ENCODE results near the gene SLC9A7. TPM values are rescaled to one million over a fixed set of nuclear protein-coding genes. Genes with fewer than 3 reads are reported as not detected.

SLC9A7 gene
- polyA plus RNA-seq, 1 experiment: 21.5 TPM

DNA sequence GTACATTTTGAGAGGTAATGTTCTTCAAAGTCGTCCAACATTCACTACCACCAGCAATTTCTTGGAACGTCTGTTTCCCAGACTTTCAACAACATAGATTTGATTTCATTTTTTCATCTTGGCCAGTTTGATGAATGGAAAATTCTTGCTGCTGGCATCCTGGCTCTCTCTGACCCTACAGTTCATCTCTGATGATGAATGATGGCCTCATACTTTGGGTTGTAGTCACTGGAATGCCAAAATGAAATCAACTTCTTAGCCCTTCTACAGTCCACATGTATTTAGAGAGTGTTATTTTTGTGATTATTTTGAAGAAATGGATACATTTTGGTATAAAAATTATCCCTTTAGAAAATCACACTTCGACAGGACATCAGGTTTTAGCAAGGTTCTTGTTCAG, 176.6 kb downstream of the SLC9A7 start:
- no peak for DNase-seq (ENCODE audit: low read depth)
- CTCF ChIA-PET: no interaction called here
- Histone ChIP-seq H3K27me3 (ENCODE audit: control insufficient read depth, insufficient read depth, low read length) (no peaks in the 10 kb centered on the region), H3K4me3 (ENCODE audit: low read depth, low read length) (no peak overlapping the region), H3K36me3 (ENCODE audit: control insufficient read depth, insufficient read depth, low read length) (no peaks in the 10 kb centered on the region)
- TF ChIP-seq, protein P1, sequence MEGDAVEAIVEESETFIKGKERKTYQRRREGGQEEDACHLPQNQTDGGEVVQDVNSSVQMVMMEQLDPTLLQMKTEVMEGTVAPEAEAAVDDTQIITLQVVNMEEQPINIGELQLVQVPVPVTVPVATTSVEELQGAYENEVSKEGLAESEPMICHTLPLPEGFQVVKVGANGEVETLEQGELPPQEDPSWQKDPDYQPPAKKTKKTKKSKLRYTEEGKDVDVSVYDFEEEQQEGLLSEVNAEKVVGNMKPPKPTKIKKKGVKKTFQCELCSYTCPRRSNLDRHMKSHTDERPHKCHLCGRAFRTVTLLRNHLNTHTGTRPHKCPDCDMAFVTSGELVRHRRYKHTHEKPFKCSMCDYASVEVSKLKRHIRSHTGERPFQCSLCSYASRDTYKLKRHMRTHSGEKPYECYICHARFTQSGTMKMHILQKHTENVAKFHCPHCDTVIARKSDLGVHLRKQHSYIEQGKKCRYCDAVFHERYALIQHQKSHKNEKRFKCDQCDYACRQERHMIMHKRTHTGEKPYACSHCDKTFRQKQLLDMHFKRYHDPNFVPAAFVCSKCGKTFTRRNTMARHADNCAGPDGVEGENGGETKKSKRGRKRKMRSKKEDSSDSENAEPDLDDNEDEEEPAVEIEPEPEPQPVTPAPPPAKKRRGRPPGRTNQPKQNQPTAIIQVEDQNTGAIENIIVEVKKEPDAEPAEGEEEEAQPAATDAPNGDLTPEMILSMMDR (IDR thresholded peaks at IDR 0.05; ENCODE audit: insufficient read depth, low read depth, low read length): no peak
- POLR2A ChIA-PET: no interaction called here

DNA sequence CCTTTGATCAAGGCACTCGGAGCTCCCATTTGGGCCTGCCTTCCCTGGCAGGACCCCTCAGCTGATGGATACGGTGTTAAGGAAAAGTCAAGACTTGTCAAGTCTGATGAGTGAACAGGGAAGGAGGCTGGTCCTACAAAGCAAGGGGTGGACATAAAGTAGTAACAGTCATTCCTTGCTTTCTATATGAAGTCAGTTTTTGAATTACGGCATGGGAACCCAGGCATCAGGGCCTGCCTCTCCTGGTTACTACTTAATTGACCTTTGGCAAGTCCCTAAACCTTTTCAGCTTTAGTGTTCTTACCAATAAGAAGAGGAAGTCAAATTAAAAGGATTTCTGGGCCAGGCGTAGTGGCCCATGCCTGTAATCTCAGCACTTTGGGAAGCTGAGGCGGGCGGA, 178.3 kb downstream of the SLC9A7 start:
- Histone ChIP-seq H3K36me3 (ENCODE audit: control insufficient read depth, insufficient read depth, low read length) (no peaks in the 10 kb centered on the region), H3K27me3 (ENCODE audit: control insufficient read depth, insufficient read depth, low read length) (no peaks in the 10 kb centered on the region), H3K4me3 (ENCODE audit: low read depth, low read length) (no peak overlapping the region)
- POLR2A ChIA-PET: no interaction called here
- TF ChIP-seq, protein P1 (IDR thresholded peaks at IDR 0.05; ENCODE audit: insufficient read depth, low read depth, low read length): no peak
- no peak for DNase-seq (ENCODE audit: low read depth)
- CTCF ChIA-PET: no interaction called here

DNA sequence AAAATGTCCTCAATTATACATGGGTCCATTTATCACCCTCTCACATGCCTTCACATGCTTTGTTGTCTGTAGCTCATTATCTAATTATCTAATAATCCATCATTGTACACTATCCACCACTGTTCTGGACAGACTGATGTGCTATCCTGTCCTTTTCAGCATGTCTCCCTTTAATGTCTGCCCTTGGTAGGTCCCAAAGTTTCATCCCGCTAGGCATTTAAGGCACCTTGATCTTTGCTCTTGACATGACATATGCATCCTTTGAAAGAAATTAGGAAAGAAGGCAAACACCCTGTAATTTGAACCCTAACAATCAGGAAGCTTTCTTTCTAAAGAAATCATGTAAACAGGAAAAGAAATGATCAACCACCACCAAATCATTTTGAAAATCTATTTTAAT, 179.7 kb downstream of the SLC9A7 start:
- ChIA-PET POLR2A (no interaction called here), CTCF (no interaction called here)
- Histone ChIP-seq H3K36me3 (ENCODE audit: control insufficient read depth, insufficient read depth, low read length) (no peaks in the 10 kb centered on the region), H3K4me3 (ENCODE audit: low read depth, low read length) (no peak overlapping the region), H3K27me3 (ENCODE audit: control insufficient read depth, insufficient read depth, low read length) (no peaks in the 10 kb centered on the region)
- TF ChIP-seq, protein P1 (IDR thresholded peaks at IDR 0.05; ENCODE audit: insufficient read depth, low read depth, low read length): no peak
- no peak for DNase-seq (ENCODE audit: low read depth)

- TF ChIP-seq, protein P1 (IDR thresholded peaks at IDR 0.05; ENCODE audit: insufficient read depth, low read depth, low read length): no peak
- no peaks in the 10 kb centered on the region for H3K36me3 ChIP-seq (ENCODE audit: control insufficient read depth, insufficient read depth, low read length)
- ChIA-PET CTCF (interaction anchor here (0.6 to 1.5 kb wide), 2 partner anchors 65 to 937 kb away, joined by 3 to 5 read pairs; no protein-coding TSS in a partner anchor), POLR2A (no interaction called here)
- H3K27me3 ChIP-seq (ENCODE audit: control insufficient read depth, insufficient read depth, low read length): no peaks in the 10 kb centered on the region
- H3K4me3 ChIP-seq (ENCODE audit: low read depth, low read length): no peak overlapping the region
- DNase-seq (ENCODE audit: low read depth): no peak
These were observed 181.5 kb downstream of the SLC9A7 start for GRCh38 chrX:46577221-46578005.

DNA sequence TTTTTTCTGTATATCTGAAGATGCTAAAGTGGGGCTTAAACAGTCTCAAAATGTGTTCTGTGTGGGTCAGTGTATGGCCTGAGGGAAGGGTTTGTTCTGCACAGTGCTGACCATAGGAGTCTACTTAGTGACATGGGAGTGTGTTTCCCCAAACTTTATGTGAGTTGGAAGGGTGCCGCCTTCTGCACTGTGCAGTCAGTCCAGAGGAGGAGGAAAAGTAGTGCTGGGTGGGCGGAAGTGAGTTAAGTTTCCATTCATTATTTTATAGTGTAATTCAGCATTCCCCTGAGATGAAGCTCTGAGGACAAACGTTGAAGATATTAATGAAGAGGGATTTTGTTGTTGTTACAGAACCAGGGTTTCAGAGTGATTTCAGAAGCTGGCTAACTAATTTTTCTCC, 182.5 kb downstream of the SLC9A7 start:
- DNase-seq (ENCODE audit: low read depth): no peak
- ChIA-PET CTCF (interaction anchor here (0.6 to 0.9 kb wide), 2 partner anchors 52 to 65 kb away, joined by 3 read pairs; no protein-coding TSS in a partner anchor), POLR2A (no interaction called here)
- Histone ChIP-seq H3K36me3 (ENCODE audit: control insufficient read depth, insufficient read depth, low read length) (no peaks in the 10 kb centered on the region), H3K27me3 (ENCODE audit: control insufficient read depth, insufficient read depth, low read length) (no peaks in the 10 kb centered on the region), H3K4me3 (ENCODE audit: low read depth, low read length) (no peak overlapping the region)
- TF ChIP-seq, protein P1 (IDR thresholded peaks at IDR 0.05; ENCODE audit: insufficient read depth, low read depth, low read length): no peak

All from BJ (cell line).